Lower leg skin (tissue), 3 donors: ENCODE data around the gene OR56A3.

Experiments
- POLR2A ChIP-seq, 2 donors: fragments of 450-650 bp; IDR thresholded peaks; one replicate each; pipeline ENCODE4 v1.6.1; 2016 to 2017; ENCODE audit warnings: antibody characterized with exemption in 2 of 2, mild to moderate bottlenecking in 1 of 2, moderate library complexity in 1 of 2
- TF ChIP-seq, protein P1 (sequence below), 3 donors: fragments of 450-650 bp; IDR thresholded peaks; one replicate each; pipeline ENCODE4 v1.5.1; 2016; ENCODE audit warnings: antibody characterized with exemption in 3 of 3, mild to moderate bottlenecking in 3 of 3, moderate library complexity in 2 of 3

DNA sequence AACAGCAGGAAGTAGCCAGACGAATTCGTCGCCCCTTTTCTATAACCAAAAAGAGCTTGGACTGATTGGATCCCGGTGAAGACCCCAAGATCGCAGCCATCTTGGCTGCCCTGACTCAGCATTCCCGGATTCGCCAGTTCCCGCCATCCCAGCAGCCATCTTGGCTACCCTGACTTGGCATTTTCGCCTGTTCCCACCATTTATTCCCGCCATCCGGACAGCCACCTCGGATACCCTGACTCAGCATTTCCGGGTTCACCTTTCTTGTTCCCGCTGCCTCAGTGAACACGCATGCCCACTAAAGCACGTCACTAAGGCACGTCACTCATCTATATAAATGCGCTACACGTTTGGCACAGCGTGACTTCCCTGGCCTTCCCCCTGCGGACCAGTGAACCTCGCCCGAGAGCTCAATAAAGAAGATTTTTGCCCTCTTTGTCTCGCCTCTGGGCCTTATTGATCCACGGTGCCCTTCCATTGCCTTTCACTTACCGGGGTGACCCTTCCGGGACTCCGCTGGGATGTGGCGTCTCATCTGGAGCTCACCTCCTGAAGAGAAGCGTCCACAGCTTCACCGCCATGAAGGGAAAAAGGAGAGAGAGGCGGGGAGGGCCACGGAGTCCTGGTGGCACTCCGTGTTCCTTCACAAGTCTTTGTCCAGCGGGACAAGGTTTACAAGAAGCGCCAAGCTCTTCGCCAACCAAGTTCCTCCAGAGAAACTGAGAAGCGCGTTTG, 4.0 kb upstream of the OR56A3 start:
- TF ChIP-seq, protein P1, sequence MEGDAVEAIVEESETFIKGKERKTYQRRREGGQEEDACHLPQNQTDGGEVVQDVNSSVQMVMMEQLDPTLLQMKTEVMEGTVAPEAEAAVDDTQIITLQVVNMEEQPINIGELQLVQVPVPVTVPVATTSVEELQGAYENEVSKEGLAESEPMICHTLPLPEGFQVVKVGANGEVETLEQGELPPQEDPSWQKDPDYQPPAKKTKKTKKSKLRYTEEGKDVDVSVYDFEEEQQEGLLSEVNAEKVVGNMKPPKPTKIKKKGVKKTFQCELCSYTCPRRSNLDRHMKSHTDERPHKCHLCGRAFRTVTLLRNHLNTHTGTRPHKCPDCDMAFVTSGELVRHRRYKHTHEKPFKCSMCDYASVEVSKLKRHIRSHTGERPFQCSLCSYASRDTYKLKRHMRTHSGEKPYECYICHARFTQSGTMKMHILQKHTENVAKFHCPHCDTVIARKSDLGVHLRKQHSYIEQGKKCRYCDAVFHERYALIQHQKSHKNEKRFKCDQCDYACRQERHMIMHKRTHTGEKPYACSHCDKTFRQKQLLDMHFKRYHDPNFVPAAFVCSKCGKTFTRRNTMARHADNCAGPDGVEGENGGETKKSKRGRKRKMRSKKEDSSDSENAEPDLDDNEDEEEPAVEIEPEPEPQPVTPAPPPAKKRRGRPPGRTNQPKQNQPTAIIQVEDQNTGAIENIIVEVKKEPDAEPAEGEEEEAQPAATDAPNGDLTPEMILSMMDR (IDR thresholded peaks at IDR 0.05): no peak
- no peak for TF ChIP-seq POLR2A (IDR thresholded peaks at IDR 0.05)
